ENCODE results near the gene SIRPB2.
"Not testable (repeated sequence)": the region's sequence is repeated elsewhere in the genome, so short reads cannot be mapped to it uniquely, and the experiment has no call there.

The SIRPB2 gene

DNA sequence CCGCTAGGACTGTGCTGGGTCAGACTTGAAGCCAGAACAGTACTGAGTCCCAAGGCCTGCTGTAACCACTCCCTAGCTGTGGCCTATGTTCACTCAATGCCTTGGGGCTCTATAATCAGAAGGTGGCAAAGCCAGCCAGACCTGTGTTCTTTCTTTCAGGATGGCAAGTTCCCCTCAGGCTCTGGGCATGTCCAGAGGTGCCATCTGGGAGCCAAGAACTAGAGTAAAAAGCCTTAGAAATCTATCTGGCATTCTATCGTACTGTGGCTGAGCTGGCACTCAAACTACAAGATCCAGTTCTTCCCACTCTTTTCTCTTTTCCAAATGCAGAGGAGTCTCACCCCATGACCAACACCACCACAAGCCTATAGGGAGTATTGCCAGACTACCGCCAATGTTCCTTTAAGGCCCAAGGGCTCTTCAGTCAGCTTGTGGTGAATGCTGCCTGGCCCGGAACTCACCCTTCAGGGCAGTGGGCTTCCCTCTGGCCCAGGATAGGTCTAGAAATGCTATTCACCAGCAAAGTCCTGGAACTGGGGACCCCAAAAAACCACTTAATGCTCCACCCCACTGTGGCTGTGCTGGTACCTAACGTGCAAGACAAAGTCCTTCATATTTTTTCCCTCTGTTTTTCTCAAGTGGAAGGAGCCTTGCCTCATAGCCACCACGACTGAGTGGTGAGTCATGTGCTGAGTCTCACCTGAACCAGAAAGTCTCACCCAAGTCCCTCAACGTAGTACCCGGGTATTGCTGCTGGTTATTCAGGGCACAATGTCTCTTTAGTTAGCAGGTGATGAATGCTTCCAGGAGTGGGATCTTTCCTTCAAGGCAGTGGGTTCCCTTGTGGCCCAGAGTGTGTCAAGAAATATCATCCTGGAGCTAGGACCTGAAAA is 8.6 kb upstream of the SIRPB2 start:
- no peak for DNase-seq

DNA sequence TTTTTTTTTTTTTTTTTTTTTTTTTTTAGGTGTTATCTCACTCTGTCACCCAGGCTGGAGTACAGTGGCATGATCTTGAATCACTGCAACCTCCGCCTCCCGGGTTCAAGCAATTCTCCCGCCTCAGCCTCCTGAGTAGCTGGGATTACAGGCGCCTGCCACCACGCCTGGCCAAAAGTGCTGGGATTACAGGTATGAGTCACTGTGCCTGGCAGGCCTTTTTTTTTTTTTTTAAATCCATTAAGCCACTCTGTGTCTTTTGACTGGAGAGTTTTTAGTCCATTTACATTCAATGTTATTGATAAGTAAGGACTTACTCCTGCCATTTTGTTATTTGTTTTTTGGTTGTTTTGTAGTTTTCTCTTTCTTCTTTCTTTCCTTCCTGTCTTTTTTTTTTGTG is 6.2 kb upstream of the SIRPB2 start:
- DNase-seq = not testable (repeated sequence)

DNA sequence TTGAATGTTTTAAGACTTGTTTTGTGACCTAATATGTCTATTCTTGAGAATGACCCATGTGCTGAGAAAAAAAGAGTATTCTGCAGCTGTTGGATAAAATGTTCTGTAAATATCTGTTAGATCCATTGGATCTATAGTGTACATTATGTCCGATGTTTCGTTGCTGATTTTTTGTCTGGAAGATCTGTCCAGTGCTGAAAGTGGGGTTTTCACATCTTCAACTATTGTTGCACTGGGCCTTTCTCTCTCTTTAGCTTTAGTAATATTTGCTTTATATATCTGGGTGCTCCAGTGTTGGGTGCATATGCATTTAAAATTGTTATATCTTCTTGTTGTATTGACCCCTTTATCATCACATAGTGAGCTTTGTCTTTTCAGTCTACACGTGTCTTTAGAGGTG is 5.7 kb upstream of the SIRPB2 start:
- no peak for DNase-seq

GRCh38 chr20:1494436-1494835 is 3.2 kb upstream of the SIRPB2 start:
- DNase-seq = no peak

GRCh38 chr20:1493536-1493935 is 2.3 kb upstream of the SIRPB2 start:
- DNase-seq = no peak

- no peak for DNase-seq
These were observed 831 bp upstream of the SIRPB2 start for GRCh38 chr20:1491860-1492642.

DNA sequence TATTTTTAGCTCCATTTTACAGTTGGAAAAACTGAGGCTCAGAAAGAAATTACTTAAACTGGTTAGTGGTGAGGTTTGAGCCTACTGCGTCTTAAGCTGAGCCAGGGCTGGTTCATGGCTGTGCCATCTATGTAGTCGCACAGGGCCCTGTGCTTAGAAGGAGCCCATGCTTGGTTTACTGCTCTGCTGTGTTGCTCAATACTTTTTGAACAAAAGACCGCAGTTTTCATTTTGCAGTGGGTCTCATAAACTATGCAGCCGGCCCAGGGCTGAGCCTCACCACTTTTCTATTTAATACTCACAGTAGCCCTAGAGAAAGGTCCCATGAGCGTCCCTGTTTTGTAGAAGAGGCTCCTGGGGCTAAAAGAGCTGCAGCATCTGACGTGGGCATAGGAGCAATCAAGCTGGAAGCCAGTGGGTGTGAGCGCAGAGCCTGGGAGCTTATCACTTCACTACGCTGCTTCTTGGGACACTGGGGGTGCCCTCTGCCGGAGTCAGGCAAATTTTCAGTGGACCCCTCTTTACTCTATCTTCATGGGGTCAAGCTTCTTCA is 501 bp downstream of the SIRPB2 start:
- DNase-seq = no peak

- no peak for DNase-seq
These were observed 1.3 kb downstream of the SIRPB2 start for GRCh38 chr20:1489764-1490436.

DNA sequence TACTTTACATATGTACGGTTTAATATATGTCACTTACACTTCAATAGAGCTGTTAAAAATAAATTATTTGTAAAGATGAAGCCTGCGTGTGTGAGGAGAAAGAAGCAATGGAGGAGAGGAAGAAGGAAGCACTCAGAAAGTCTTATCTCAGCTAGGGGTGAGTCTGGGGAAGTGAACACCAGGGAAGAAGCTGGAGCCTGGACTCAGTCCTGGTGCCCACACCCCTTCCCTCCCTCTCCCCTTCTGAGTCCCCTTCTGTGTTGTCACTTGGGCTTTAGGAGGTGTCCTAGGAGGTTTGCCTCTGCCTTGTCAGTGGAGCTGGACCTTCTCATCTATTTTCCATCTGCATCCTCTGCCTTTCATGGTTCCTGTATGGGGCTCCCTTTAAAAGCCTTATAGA is 1.9 kb downstream of the SIRPB2 start:
- no peak for DNase-seq

DNA sequence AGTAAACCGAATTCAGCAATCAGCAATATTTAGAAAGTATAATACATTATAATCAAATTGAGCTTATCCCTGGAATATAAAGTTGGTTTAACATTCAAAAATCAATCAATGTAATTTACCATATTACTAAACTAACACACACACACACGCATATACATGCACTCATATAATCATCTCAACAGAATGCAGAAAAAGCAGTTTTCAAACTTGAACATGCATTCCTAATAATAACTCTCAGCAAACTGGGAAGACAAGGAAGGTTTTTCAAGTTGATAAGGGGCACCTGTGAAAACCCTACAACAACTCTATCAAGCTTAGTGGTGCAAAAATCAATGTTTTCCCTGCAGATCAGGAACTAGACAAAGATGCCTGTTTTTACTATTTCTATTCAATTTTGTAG is 4.7 kb downstream of the SIRPB2 start:
- no peak for DNase-seq

DNA sequence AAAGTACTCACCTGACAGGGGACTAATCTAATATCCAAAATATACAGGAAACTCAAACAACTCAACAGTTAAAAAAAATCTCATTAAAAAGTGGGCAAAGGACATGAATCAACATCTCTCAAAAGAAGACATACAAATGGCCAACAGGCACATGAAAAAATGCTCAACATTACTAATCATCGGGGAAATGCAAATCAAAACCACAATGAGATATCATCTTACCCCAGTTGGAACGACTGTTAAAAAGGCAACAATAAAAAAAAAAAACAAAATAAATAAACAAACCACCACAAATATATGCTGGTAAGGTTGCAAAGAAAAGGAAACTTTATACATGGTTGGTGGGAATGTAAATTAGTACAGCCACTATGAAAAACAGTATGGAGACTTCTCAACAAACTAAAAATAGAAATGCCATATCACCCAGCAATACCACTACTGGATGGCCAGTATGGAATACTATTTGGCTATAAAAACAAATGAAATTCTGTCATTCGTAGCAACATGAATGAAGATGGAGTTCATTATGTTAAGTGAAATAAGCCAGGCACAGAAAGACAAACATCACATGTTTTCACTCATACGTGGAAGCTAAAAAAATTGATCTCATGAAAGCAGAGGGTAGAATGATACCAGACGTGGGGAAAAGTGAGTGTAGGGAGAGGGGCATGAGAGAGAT is 6.6 kb downstream of the SIRPB2 start:
- DNase-seq = no peak

DNA sequence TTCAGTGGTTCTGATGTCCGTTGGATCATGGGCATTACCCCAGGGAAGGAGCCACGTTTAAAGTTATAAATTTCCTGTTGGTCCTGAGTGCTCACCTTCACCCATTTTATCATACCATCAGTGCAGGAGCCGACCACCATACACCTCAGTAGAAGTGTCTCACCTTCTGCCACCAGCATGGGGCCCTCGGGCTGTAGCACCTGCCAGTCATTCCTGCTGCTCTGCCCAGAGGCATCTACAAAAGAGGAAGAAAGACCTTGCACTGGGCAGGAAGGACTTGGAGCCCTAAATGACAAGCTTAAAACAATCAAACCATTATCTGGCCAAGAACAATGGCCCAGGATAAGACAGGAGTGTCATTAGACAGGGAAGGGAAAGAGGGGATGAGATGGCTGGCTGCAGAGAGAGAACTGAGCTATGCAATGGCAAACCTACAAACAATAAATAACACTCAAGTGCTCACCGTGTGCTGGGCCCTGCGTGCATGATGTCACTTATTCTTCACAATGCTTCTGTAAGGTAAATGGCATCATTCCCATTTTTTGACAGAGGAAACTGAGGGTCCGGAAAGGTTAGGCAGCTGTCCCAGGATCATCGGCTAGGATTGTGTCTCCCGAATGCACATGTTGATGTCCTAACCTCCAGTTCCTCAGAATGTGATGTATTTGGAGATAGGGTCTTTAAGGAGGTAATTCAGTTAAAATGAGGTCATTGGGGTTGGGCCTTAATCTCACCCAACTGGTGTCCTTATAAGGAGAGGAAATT is 11.2 kb downstream of the SIRPB2 start:
- DNase-seq = no peak

GRCh38 chr20:1478566-1478965 is 12.7 kb downstream of the SIRPB2 start:
- no peak for DNase-seq

DNA sequence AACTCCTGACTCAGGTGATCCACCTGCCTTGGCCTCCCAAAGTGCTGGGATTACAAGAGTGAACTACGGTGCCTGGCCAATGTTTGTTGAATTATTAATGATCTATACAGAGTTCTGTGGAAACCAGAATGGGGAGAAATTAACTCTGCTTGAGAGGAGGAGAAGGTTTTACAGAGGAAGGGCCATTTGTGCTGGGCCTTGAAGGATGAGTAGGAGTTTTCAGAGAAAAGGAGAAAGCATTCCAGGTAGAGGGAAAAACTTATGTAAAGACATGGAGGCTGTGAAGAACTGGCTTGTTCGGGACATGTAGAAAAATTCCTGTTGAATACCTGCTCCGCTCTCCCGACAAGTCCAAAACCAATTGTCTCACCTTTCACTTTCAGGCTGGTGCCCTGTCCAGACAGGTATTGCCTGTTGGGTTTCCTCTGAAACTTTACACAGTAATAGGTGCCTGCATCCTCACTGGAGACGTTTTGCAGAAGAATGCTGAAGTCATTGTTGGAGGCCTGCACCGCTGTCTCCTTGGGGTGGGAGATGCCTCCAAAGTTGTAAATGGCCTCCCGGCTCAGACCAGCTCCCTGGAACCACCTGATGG is 13.2 kb downstream of the SIRPB2 start:
- no peak for DNase-seq

GRCh38 chr20:1474817-1475603 is 16.2 kb downstream of the SIRPB2 start:
- DNase-seq = no peak

DNA sequence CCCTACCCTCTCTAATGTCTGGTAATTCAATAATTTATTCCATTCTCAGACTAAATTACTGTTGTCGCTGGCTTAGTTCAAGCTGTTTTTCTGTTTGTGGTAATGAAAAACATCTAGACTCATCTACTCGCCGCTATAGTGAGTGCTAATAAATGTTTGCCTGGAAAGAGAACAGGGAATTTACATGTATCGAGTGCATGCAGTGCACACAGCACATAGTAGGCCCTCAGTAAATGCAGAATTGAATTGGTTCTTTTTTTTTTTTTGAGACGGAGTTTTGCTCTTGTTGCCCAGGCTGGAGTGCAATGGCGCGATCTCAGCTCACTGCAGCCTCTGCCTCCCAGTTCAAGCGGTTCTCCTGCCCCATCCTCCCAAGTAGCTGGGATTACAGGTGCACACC is 16.9 kb downstream of the SIRPB2 start:
- no peak for DNase-seq

DNA sequence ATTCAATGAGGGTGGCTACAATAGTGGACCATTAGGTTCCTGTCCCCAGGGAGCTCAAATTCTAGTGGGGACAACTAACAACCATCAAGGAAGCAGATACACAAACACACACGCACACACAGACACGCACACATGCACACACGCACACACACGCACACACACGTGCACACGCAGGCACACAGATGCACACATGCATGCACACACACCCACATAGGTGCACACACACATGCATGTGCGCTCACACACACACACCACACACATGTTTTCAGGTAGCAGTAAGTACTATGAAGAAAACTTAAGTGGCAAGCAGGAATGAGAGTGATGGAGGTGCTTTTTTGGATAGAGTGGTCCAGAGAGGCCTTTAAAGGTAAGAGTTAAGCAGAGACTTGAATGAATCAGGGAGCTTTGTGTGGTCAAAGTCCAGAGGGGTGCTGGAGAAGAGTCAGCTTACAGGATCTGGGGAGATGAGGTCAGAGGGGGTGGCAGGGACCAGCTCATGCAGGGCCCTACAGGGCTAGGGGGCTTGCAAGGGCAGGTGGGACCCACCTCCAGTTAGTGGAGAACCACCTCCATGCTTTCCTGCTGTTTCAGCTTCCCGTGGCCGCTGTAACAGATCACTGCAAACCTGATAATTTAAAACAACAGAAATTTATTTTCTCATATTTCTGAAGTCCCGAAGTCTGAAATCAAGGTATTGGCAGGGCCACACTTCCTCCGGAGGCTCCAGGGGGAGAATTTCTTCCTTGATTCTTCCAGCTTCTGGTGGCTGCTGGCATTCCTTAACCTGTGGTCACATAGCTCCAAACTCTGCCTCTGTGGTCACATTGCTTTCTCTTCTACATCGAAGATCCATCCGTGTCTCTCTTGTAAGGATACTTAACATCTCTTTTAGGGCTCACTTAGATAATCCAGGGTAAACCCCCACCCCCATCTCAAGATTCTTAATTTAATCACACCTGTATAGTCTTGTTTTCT is 17.7 kb downstream of the SIRPB2 start:
- no peak for DNase-seq

DNA sequence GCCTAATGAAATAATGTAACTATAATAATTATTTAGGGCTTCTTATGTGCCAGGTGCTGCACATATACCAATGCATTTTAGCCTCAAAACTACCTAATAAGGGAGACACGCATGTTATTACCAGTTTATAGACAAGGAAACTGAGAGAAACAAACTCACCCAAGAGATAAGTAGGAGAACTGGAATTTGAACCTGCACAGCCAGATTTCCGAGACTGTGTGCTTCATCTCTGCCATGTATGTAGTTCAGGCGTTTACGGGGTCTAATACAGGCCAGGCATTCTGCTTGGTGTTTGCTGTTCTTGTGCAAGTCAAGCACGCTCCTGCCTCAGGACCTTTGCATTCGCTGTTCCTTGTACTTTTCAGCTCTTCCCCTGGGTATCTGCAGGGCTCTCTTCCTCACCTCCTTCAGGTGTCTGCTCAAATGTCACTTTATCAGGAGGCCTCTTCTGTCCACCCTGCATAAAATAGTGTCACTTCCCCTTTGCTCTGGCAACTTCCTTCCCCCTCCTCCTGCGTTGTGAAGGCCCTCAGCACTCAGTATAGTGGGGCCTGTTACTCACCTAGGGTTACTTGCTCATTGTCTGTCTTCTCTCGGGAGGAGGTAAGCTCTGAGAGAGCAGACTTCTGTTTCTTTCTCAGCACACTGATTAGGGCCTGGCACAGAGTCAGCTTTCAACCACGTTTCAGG is 18.5 kb downstream of the SIRPB2 start:
- DNase-seq = no peak

GRCh38 chr20:1471242-1471641 is 20.0 kb downstream of the SIRPB2 start:
- DNase-seq = no peak
